Loucy (cell line): ENCODE results near the gene C1orf159.

ENCODE experiments used
- EZH2phosphoT487 ChIP-seq: fragments of 200-600 bp; IDR thresholded peaks from 2 replicates; pipeline ENCODE4 v1.6.1; 2018; ENCODE audit warnings: antibody characterized with exemption, mild to moderate bottlenecking, moderate library complexity, borderline replicate concordance
- TF ChIP-seq, protein P1 (sequence below): fragments of 200-600 bp; sonication (generic); conservative IDR thresholded peaks from 2 replicates; pipeline ENCODE4 v1.5.1; 2014; ENCODE audit warnings: mild to moderate bottlenecking, antibody characterized with exemption, low read length

DNA sequence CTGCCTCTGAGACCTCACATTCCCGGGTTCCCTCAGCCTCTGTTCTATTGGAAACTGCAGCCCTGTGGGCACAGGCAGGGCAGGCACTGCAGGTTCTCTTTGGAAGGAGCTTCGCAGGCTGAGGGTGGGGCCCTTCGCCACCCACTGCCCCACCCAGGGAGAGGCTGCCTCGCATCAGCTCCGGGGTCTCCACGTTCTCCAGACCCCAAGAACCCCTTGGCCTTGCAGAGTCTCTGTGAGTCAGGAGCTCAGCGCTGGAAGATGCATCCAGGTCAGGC is 8.6 kb upstream of the C1orf159 start:
- TF ChIP-seq, protein P1, sequence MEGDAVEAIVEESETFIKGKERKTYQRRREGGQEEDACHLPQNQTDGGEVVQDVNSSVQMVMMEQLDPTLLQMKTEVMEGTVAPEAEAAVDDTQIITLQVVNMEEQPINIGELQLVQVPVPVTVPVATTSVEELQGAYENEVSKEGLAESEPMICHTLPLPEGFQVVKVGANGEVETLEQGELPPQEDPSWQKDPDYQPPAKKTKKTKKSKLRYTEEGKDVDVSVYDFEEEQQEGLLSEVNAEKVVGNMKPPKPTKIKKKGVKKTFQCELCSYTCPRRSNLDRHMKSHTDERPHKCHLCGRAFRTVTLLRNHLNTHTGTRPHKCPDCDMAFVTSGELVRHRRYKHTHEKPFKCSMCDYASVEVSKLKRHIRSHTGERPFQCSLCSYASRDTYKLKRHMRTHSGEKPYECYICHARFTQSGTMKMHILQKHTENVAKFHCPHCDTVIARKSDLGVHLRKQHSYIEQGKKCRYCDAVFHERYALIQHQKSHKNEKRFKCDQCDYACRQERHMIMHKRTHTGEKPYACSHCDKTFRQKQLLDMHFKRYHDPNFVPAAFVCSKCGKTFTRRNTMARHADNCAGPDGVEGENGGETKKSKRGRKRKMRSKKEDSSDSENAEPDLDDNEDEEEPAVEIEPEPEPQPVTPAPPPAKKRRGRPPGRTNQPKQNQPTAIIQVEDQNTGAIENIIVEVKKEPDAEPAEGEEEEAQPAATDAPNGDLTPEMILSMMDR = no peak
- no peak for TF ChIP-seq EZH2phosphoT487
